NOMO-1 treated with DMSO at 0.1 percent for 48 hours (cell line): Measurements from ENCODE around the gene VOPP1.
"Not testable (repeated sequence)": the region's sequence is repeated elsewhere in the genome, so short reads cannot be mapped to it uniquely, and the experiment has no call there.

Experiments used
- DNase-seq: peaks from one replicate; lab custom pipeline; 2025; ENCODE audit not compliant: unreplicated experiment; lab: John Stamatoyannopoulos, UW

VOPP1 gene

GRCh38 chr7:55582656-55583055 lies 10.4 kb upstream of the VOPP1 start:
- not testable (repeated sequence) for DNase-seq

- DNase-seq: peak; percentile 6
Observed at GRCh38 chr7:55576753-55577152, 4.5 kb upstream of the VOPP1 start.

- no peak for DNase-seq
Observed at GRCh38 chr7:55575733-55576132, 3.4 kb upstream of the VOPP1 start.

- no peak for DNase-seq
Observed at GRCh38 chr7:55575098-55575497, 2.8 kb upstream of the VOPP1 start.

- peak; percentile 46 for DNase-seq
Observed at GRCh38 chr7:55574051-55574717, 1.9 kb upstream of the VOPP1 start.

GRCh38 chr7:55573234-55573900 lies 1.1 kb upstream of the VOPP1 start:
- no peak for DNase-seq

GRCh38 chr7:55571511-55572377 lies 558 bp downstream of the VOPP1 start:
- peak; percentile 40 for DNase-seq

GRCh38 chr7:55570939-55571338 lies 1.4 kb downstream of the VOPP1 start:
- no peak for DNase-seq

- no peak for DNase-seq
Observed at GRCh38 chr7:55570218-55570873, 2.0 kb downstream of the VOPP1 start.

- no peak for DNase-seq
Observed at GRCh38 chr7:55569797-55570196, 2.5 kb downstream of the VOPP1 start.

GRCh38 chr7:55569269-55569663 lies 3.0 kb downstream of the VOPP1 start:
- no peak for DNase-seq

- DNase-seq: no peak
Observed at GRCh38 chr7:55568613-55569268, 3.6 kb downstream of the VOPP1 start.

- no peak for DNase-seq
Observed at GRCh38 chr7:55567571-55567970, 4.7 kb downstream of the VOPP1 start.

- DNase-seq: peak; percentile 0
Observed at GRCh38 chr7:55565681-55566080, 6.6 kb downstream of the VOPP1 start.

- no peak for DNase-seq
Observed at GRCh38 chr7:55563596-55564325, 8.5 kb downstream of the VOPP1 start.

GRCh38 chr7:55561690-55562089 lies 10.6 kb downstream of the VOPP1 start:
- peak; percentile 43 for DNase-seq

GRCh38 chr7:55558962-55559920 lies 13.1 kb downstream of the VOPP1 start:
- DNase-seq: no peak

- DNase-seq: peak; percentile 26
Observed at GRCh38 chr7:55557666-55558188, 14.6 kb downstream of the VOPP1 start.

- no peak for DNase-seq
Observed at GRCh38 chr7:55556492-55556891, 15.8 kb downstream of the VOPP1 start.
